HCT116 (cell line): Measurements from ENCODE around the gene IZUMO4.

Experiments used
- ATF3 ChIP-seq: IDR thresholded peaks from 2 replicates; pipeline ENCODE4 v1.6.1; 2012
- CEBPB ChIP-seq: IDR thresholded peaks from 2 replicates; pipeline ENCODE4 v1.6.1; 2012; ENCODE audit warnings: low read depth
- CTCF ChIP-seq, 3 experiments: fragments of 200-600 bp in 1 of 3; sonication (generic) in 1 of 3; IDR thresholded peaks in 2 of 3; conservative IDR thresholded peaks in 1 of 3; 2 replicates each; pipeline ENCODE4 v1.5.1; 2012 to 2017; ENCODE audit warnings: low read depth in 2 of 3, low read length in 2 of 3, antibody characterized with exemption in 1 of 3, borderline replicate concordance in 1 of 3, control low read depth in 1 of 3, mild to moderate bottlenecking in 1 of 3, mixed read lengths in 1 of 3, mixed run types in 1 of 3, moderate library complexity in 1 of 3; ENCODE audit not compliant: insufficient read depth in 1 of 3
- JUND ChIP-seq: IDR thresholded peaks from 2 replicates; pipeline ENCODE4 v1.6.1; 2012
- MAX ChIP-seq: IDR thresholded peaks from 2 replicates; pipeline ENCODE4 v1.6.1; 2012
- POLR2A ChIP-seq: IDR thresholded peaks from 2 replicates; pipeline ENCODE4 v1.7.0; 2011; ENCODE audit warnings: borderline replicate concordance; ENCODE audit not compliant: insufficient read depth, insufficient read length; ENCODE audit errors: extremely low read depth
- POLR2AphosphoS5 ChIP-seq: IDR thresholded peaks from 2 replicates; pipeline ENCODE4 v1.6.1; 2011; ENCODE audit warnings: mild to moderate bottlenecking, low read depth, low read length, moderate library complexity
- RAD21 ChIP-seq: IDR thresholded peaks from 2 replicates; pipeline ENCODE4 v1.6.1; 2012; ENCODE audit warnings: low read depth, mild to moderate bottlenecking
- SRF ChIP-seq: IDR thresholded peaks from 2 replicates; pipeline ENCODE4 v1.6.1; 2012; ENCODE audit warnings: low read depth
- ZFX ChIP-seq: fragments of 450-650 bp; IDR thresholded peaks from 2 replicates; pipeline ENCODE4 v1.6.1; 2017
- ZNF274 ChIP-seq: fragments of 200-500 bp; sonication (Bioruptor generic); IDR thresholded peaks from 2 replicates; pipeline ENCODE4 v1.6.1; 2014; ENCODE audit warnings: mild to moderate bottlenecking, low read depth, low read length, inconsistent platforms

- TF ChIP-seq POLR2AphosphoS5 (no peak), POLR2A (no peak), CTCF (IDR thresholded peaks at IDR 0.05 in 2 of 3, conservative IDR thresholded peaks at IDR 0.05 in 1 of 3; ENCODE audit: borderline replicate concordance in 1 of 3, insufficient read depth in 1 of 3, low read depth in 2 of 3, low read length in 2 of 3) (no peak), MAX (no peak), SRF (no peak), ZFX (no peak), ATF3 (no peak), JUND (no peak), RAD21 (no peak), ZNF274 (no peak), CEBPB (no peak)
These were observed 6.5 kb downstream of the IZUMO4 start for GRCh38 chr19:2103045-2103707.
